Measurements from ENCODE around the gene SLC4A1.

- TF ChIP-seq CTCF (IDR thresholded peaks at IDR 0.05; ENCODE audit: poor library complexity): no peak
- TF ChIP-seq EZH2 (IDR thresholded peaks at IDR 0.05; ENCODE audit: borderline replicate concordance): no peak
These were observed 19.8 kb downstream of the SLC4A1 start for GRCh38 chr17:44247876-44248736.
